HepG2 (cell line): ENCODE measurements around the gene CHDH. TPM values are rescaled to one million over a fixed set of nuclear protein-coding genes. Genes with fewer than 3 reads are reported as not detected.

Experiments used
- ARNTL ChIP-seq: sonication (generic); formaldehyde crosslinking; IDR thresholded peaks from 2 replicates; pipeline ENCODE4 v1.4.0; 2020; ENCODE audit warnings: mild to moderate bottlenecking, missing genetic modification reagents
- CBFB ChIP-seq: sonication (generic); formaldehyde crosslinking; IDR thresholded peaks from 2 replicates; pipeline ENCODE4 v1.4.0; 2020; ENCODE audit warnings: missing genetic modification reagents
- DR1 ChIP-seq: sonication (generic); formaldehyde crosslinking; IDR thresholded peaks from 2 replicates; pipeline ENCODE4 v1.8.0; 2021; ENCODE audit warnings: mild to moderate bottlenecking, missing genetic modification reagents, inconsistent platforms
- EP300 ChIP-seq, 3 experiments: sonication (generic) in 1 of 3; formaldehyde crosslinking in 1 of 3; IDR thresholded peaks; 2 replicates each; pipeline versions ENCODE4 v1.5.1 to v1.6.1; 2011 to 2020; ENCODE audit warnings: low read depth in 2 of 3, low read length in 2 of 3, borderline replicate concordance in 1 of 3, improper control_type of control experiment in 1 of 3, mild to moderate bottlenecking in 1 of 3, missing genetic modification reagents in 1 of 3, moderate library complexity in 1 of 3
- ESRRA ChIP-seq: sonication (generic); formaldehyde crosslinking; IDR thresholded peaks from 2 replicates; pipeline ENCODE4 v1.5.1; 2020; ENCODE audit warnings: mild to moderate bottlenecking, low read depth, missing genetic modification reagents
- GLI4 ChIP-seq: sonication (generic); formaldehyde crosslinking; IDR thresholded peaks from 2 replicates; pipeline ENCODE4 v1.5.1; 2020; ENCODE audit warnings: missing genetic modification reagents, mild to moderate bottlenecking, moderate library complexity, borderline replicate concordance
- KAT7 ChIP-seq: IDR thresholded peaks from 2 replicates; pipeline ENCODE4 v1.6.1; 2018; ENCODE audit warnings: borderline replicate concordance, missing compliant biosample characterization
- KDM5B ChIP-seq: sonication (generic); formaldehyde crosslinking; IDR thresholded peaks from 2 replicates; pipeline ENCODE4 v1.4.0; 2020; ENCODE audit warnings: missing genetic modification reagents, mild to moderate bottlenecking, borderline replicate concordance
- MBD4 ChIP-seq: IDR thresholded peaks from 2 replicates; pipeline ENCODE4 v1.6.1; 2012; ENCODE audit warnings: low read length, inconsistent platforms, borderline replicate concordance
- MEIS1 ChIP-seq: sonication (generic); formaldehyde crosslinking; IDR thresholded peaks from 2 replicates; pipeline ENCODE4 v1.9.0; 2021; ENCODE audit warnings: mild to moderate bottlenecking, missing genetic modification reagents, moderate library complexity, borderline replicate concordance
- MTA1 ChIP-seq: sonication (generic); formaldehyde crosslinking; IDR thresholded peaks from 2 replicates; pipeline ENCODE4 v1.4.0; 2020; ENCODE audit warnings: missing genetic modification reagents, mild to moderate bottlenecking, borderline replicate concordance
- MYC ChIP-seq: sonication (generic); formaldehyde crosslinking; IDR thresholded peaks from 2 replicates; pipeline ENCODE4 v1.9.0; 2021; ENCODE audit warnings: missing genetic modification reagents, borderline replicate concordance
- PHF8 ChIP-seq: sonication (generic); formaldehyde crosslinking; IDR thresholded peaks from 2 replicates; pipeline ENCODE4 v1.5.0; 2020; ENCODE audit warnings: missing genetic modification reagents
- SUZ12 ChIP-seq: fragments of 150-350 bp; IDR thresholded peaks from 2 replicates; pipeline ENCODE4 v1.6.1; 2014; ENCODE audit warnings: low read depth, low read length
- ZBTB7A ChIP-seq: sonication (generic); formaldehyde crosslinking; IDR thresholded peaks from 2 replicates; pipeline ENCODE4 v1.8.0; 2022; ENCODE audit warnings: mild to moderate bottlenecking, missing genetic modification reagents
- ZC3H4 ChIP-seq: sonication (generic); formaldehyde crosslinking; IDR thresholded peaks from 2 replicates; pipeline ENCODE4 v1.4.0; 2020; ENCODE audit warnings: missing genetic modification reagents, borderline replicate concordance
- ZNF224 ChIP-seq: sonication (generic); formaldehyde crosslinking; IDR thresholded peaks from 2 replicates; pipeline ENCODE4 v1.5.0; 2020; ENCODE audit warnings: mild to moderate bottlenecking, missing genetic modification reagents
- ZNF235 ChIP-seq: sonication (generic); formaldehyde crosslinking; IDR thresholded peaks from 2 replicates; pipeline ENCODE4 v1.8.1; 2023; ENCODE audit warnings: mild to moderate bottlenecking, missing genetic modification reagents, borderline replicate concordance
- ZNF24 ChIP-seq: fragments of 450-650 bp; IDR thresholded peaks from 2 replicates; pipeline ENCODE4 v1.6.1; 2017; ENCODE audit warnings: antibody characterized with exemption, mild to moderate bottlenecking
- ZNF543 ChIP-seq: sonication (generic); formaldehyde crosslinking; IDR thresholded peaks from 2 replicates; pipeline ENCODE4 v1.4.0; 2020; ENCODE audit warnings: mild to moderate bottlenecking, missing genetic modification reagents
- ZNF589 ChIP-seq: sonication (generic); formaldehyde crosslinking; conservative IDR thresholded peaks from 2 replicates; pipeline ENCODE4 v1.8.0; 2022; ENCODE audit warnings: mild to moderate bottlenecking, moderate library complexity, missing genetic modification reagents
- ZUFSP ChIP-seq: sonication (generic); formaldehyde crosslinking; IDR thresholded peaks from 2 replicates; pipeline ENCODE4 v1.9.0; 2021; ENCODE audit warnings: missing genetic modification reagents, mild to moderate bottlenecking, borderline replicate concordance
- polyA plus RNA-seq, 8 experiments: library from polyadenylated mRNA; depleted of rRNA in 3 of 8; stranded (reverse) in 7 of 8; unstranded in 1 of 8; fragments of >200 nt; fragmentation: Illumina TruSeq in 4 of 8; extraction: Trizol in 4 of 8; gene quantifications; 2 replicates each; pipeline versions ENCODE4 v1.2.1 to v1.2.3, GENCODE V29; 2011 to 2016; ENCODE audit warnings: low read depth in 4 of 8, missing spikeins in 1 of 8, mixed read lengths in 1 of 8; ENCODE audit not compliant: insufficient read depth in 1 of 8
- total RNA-seq, 5 experiments: library from RNA; depleted of rRNA; stranded (reverse); fragments of >200 nt; fragmentation: Illumina TruSeq; extraction: Trizol; gene quantifications; 2 replicates each; pipeline ENCODE4 v1.2.3, GENCODE V29; 2016; ENCODE audit warnings: low read depth in 1 of 5
- TF ChIP-seq, protein P1 (sequence below): sonication (generic); formaldehyde crosslinking; IDR thresholded peaks from 2 replicates; pipeline ENCODE4 v1.4.0; 2020; ENCODE audit warnings: missing genetic modification reagents, borderline replicate concordance

Gene CHDH
- total and polyA plus RNA-seq, 2 of the 13 experiments (the other 11 are each of a cell fraction or from before 2014, with no cell fraction given) = 28.1 to 48.9 TPM

GRCh38 chr3:53843195-53844177 is 2.7 kb downstream of the CHDH start (continued):
- no peak for TF ChIP-seq ZNF235 (CRISPR knock-in tag)
- TF ChIP-seq PHF8 = peak; percentile 5; the same call in 1 of the 2 replicates
- no peak; the same call in 1 of the 2 replicates for TF ChIP-seq ZNF589 (CRISPR knock-in tag)
- TF ChIP-seq, protein P1, sequence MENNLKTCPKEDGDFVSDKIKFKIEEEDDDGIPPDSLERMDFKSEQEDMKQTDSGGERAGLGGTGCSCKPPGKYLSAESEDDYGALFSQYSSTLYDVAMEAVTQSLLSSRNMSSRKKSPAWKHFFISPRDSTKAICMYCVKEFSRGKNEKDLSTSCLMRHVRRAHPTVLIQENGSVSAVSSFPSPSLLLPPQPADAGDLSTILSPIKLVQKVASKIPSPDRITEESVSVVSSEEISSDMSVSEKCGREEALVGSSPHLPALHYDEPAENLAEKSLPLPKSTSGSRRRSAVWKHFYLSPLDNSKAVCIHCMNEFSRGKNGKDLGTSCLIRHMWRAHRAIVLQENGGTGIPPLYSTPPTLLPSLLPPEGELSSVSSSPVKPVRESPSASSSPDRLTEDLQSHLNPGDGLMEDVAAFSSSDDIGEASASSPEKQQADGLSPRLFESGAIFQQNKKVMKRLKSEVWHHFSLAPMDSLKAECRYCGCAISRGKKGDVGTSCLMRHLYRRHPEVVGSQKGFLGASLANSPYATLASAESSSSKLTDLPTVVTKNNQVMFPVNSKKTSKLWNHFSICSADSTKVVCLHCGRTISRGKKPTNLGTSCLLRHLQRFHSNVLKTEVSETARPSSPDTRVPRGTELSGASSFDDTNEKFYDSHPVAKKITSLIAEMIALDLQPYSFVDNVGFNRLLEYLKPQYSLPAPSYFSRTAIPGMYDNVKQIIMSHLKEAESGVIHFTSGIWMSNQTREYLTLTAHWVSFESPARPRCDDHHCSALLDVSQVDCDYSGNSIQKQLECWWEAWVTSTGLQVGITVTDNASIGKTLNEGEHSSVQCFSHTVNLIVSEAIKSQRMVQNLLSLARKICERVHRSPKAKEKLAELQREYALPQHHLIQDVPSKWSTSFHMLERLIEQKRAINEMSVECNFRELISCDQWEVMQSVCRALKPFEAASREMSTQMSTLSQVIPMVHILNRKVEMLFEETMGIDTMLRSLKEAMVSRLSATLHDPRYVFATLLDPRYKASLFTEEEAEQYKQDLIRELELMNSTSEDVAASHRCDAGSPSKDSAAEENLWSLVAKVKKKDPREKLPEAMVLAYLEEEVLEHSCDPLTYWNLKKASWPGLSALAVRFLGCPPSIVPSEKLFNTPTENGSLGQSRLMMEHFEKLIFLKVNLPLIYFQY (CRISPR knock-in tag) = 0 out of 2 replicates have a peak, but pooled peaks have one; percentile 25
- TF ChIP-seq ZBTB7A (CRISPR knock-in tag) = peak; percentile 96
- TF ChIP-seq SUZ12 = no peak
- TF ChIP-seq ARNTL (CRISPR knock-in tag) = no peak; the same call in 1 of the 2 replicates
- no peak for TF ChIP-seq DR1 (CRISPR knock-in tag)
- TF ChIP-seq MBD4 = no peak
- TF ChIP-seq MEIS1 (CRISPR knock-in tag) = no peak
- TF ChIP-seq ZNF543 (CRISPR knock-in tag) = no peak
- no peak for TF ChIP-seq GLI4 (CRISPR knock-in tag)
- TF ChIP-seq ESRRA (CRISPR knock-in tag) = peak; percentile 77
- TF ChIP-seq MYC (CRISPR knock-in tag) = no peak
- TF ChIP-seq ZNF224 (CRISPR knock-in tag) = no peak; the same call in 1 of the 2 replicates
- peak; percentile 46; the same call in 1 of the 2 replicates for TF ChIP-seq ZNF24
- TF ChIP-seq ZC3H4 (CRISPR knock-in tag) = peak; percentile 88; the same call in 1 of the 2 replicates
- no peak; the same call in 1 of the 2 replicates for TF ChIP-seq KAT7 (CRISPR knock-in tag)
- TF ChIP-seq CBFB = 0 out of 2 replicates have a peak, but pooled peaks have one; percentile 7
- TF ChIP-seq KDM5B = no peak; the same call in 1 of the 2 replicates
- TF ChIP-seq ZUFSP (CRISPR knock-in tag) = no peak
- peak in 1 of 2 experiments; percentile 61; a peak in 1 of 4 replicates for TF ChIP-seq EP300 (IDR thresholded peaks at IDR 0.05; ENCODE audit: low read depth in 2 of 2, low read length in 2 of 2)
- peak; percentile 57; the same call in 1 of the 2 replicates for TF ChIP-seq EP300 (CRISPR knock-in tag; IDR thresholded peaks at IDR 0.05; ENCODE audit: borderline replicate concordance)
- TF ChIP-seq MTA1 (CRISPR knock-in tag) = peak; percentile 74; the same call in 1 of the 2 replicates
